ENCODE measurements around the gene TESK2.

DNA sequence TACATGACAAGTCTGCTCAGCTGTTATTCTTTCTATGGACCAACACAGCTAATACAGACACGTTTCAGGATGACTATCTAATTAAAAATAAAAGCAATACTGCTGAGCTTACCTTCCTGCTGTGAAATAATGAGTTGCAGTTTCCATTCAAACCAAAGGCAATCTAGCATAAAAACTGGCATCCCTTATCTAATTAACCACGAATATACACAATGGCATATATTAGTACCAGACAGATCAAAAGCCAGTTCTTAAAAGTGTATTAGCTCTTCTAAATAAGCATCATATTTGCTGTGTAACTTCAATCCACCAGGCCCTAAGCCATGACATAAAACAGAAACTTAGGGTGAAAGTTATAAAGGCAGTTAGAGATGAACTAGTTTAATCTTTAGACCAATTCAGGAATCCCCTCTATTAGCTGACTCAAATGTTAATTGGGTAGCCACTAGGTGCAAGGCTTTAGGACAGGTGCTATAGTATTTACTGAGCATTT, 20.6 kb downstream of the TESK2 start:
- TF ChIP-seq, protein P1, sequence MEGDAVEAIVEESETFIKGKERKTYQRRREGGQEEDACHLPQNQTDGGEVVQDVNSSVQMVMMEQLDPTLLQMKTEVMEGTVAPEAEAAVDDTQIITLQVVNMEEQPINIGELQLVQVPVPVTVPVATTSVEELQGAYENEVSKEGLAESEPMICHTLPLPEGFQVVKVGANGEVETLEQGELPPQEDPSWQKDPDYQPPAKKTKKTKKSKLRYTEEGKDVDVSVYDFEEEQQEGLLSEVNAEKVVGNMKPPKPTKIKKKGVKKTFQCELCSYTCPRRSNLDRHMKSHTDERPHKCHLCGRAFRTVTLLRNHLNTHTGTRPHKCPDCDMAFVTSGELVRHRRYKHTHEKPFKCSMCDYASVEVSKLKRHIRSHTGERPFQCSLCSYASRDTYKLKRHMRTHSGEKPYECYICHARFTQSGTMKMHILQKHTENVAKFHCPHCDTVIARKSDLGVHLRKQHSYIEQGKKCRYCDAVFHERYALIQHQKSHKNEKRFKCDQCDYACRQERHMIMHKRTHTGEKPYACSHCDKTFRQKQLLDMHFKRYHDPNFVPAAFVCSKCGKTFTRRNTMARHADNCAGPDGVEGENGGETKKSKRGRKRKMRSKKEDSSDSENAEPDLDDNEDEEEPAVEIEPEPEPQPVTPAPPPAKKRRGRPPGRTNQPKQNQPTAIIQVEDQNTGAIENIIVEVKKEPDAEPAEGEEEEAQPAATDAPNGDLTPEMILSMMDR (IDR thresholded peaks at IDR 0.05), result no peak
- TF ChIP-seq POLR2A (IDR thresholded peaks at IDR 0.05), result no peak

Data from right lobe of liver (tissue), 4 donors.